Mucosa of descending colon (tissue), 3 donors: ENCODE measurements around the gene WDR54. TPM values are rescaled to one million over a fixed set of nuclear protein-coding genes. Genes with fewer than 3 reads are reported as not detected.

Experiments
- ATAC-seq: fragments of 200-7000 bp; cut with Tn5 transposase; one replicate; pipeline ENCODE4 v1.9.1; 2020; ENCODE audit warnings: mild to moderate bottlenecking, moderate library complexity
- DNase-seq, 3 donors: peaks; one replicate each; pipeline ENCODE4 v3.0.0-alpha.2; 2020
- H3K36me3 ChIP-seq: fragments of 200-600 bp; one replicate; pipeline ENCODE4 v1.8.0; 2021; ENCODE audit warnings: low read depth, mild to moderate bottlenecking
- H3K4me1 ChIP-seq: fragments of 200-600 bp; one replicate; pipeline ENCODE4 v1.8.0; 2021; ENCODE audit warnings: low read depth, mild to moderate bottlenecking
- H3K4me3 ChIP-seq: fragments of 200-600 bp; one replicate; pipeline ENCODE4 v1.8.0; 2021; ENCODE audit warnings: mild to moderate bottlenecking
- H3K9me3 ChIP-seq: fragments of 200-600 bp; one replicate; pipeline ENCODE4 v1.8.0; 2021; ENCODE audit warnings: mild to moderate bottlenecking
- intact Hi-C, 2 donors: fragments of 100-400 bp; cut with DNase I in 1 of 2; cut with micrococcal nuclease in 1 of 2; formaldehyde crosslinking; loops; one replicate each; pipeline versions ENCODE4 v1.11.0 to v1.11.1; 2022; cut with DNase I, micrococcal nuclease
- total RNA-seq, 3 donors: library from RNA; stranded (reverse); fragmentation: NEBNext Ultra II Directional in 2 of 3; extraction: Animal tissue kit (Norgen Biotek cat#: 25700) in 2 of 3; gene quantifications; one replicate each; pipeline versions ENCODE4 v1.2.1 to v1.2.4, GENCODE V29; 2021 to 2023
- TF ChIP-seq, protein P1 (sequence below): fragments of 200-600 bp; IDR thresholded peaks from one replicate; pipeline ENCODE4 v1.8.0; 2022; ENCODE audit warnings: antibody characterized with exemption, mild to moderate bottlenecking
- donor health status: DM: no; HTN: no; CAD: no; lungs with moderate emphysema.
- donor health status: DM: no; HTN: no; CAD: no.
- donor health status: DM: no; HTN: yes; CAD: no.

The WDR54 gene
- total RNA-seq, 3 donors from 2014 or later: 4.0 to 4.8 (median 4.5) TPM

DNA sequence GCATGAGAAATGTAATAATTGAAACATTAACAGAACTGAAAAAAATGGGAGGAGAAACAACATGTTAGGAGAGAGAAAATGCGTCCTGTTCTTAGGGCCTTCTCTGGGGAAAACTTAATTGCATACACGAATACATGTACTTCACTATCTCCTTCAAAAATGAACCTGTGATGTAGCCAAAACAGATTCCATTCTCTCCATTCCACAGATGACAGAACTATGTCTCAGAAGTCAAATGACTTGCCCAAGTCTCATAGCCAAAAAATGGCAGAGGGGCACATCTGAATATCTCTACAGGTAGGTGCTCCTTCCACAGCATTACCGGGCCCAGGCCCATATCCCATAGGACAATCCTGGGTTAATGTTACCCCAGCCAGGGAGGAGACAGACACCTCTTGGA is 37.5 kb upstream of the WDR54 start:
- intact Hi-C loops: no loop called here

GRCh38 chr2:74385396-74385795 is 36.1 kb upstream of the WDR54 start:
- no peak overlapping the region for H3K4me3 ChIP-seq
- no peak for ATAC-seq
- TF ChIP-seq, protein P1, sequence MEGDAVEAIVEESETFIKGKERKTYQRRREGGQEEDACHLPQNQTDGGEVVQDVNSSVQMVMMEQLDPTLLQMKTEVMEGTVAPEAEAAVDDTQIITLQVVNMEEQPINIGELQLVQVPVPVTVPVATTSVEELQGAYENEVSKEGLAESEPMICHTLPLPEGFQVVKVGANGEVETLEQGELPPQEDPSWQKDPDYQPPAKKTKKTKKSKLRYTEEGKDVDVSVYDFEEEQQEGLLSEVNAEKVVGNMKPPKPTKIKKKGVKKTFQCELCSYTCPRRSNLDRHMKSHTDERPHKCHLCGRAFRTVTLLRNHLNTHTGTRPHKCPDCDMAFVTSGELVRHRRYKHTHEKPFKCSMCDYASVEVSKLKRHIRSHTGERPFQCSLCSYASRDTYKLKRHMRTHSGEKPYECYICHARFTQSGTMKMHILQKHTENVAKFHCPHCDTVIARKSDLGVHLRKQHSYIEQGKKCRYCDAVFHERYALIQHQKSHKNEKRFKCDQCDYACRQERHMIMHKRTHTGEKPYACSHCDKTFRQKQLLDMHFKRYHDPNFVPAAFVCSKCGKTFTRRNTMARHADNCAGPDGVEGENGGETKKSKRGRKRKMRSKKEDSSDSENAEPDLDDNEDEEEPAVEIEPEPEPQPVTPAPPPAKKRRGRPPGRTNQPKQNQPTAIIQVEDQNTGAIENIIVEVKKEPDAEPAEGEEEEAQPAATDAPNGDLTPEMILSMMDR: no peak
- H3K36me3 ChIP-seq: no peaks in the 10 kb centered on the region
- peaks cover 13% of the 10 kb centered on the region for H3K4me1 ChIP-seq
- DNase-seq: no peak
- intact Hi-C loops: no loop called here
- no peaks in the 10 kb centered on the region for H3K9me3 ChIP-seq

More for the DNA sequence above, 37.5 kb upstream of the WDR54 start:
- Histone ChIP-seq H3K4me1 (peaks cover 14% of the 10 kb centered on the region), H3K9me3 (no peaks in the 10 kb centered on the region), H3K36me3 (no peaks in the 10 kb centered on the region), H3K4me3 (no peak overlapping the region)
- TF ChIP-seq, protein P1: no peak
- DNase-seq: no peak
- no peak for ATAC-seq

DNA sequence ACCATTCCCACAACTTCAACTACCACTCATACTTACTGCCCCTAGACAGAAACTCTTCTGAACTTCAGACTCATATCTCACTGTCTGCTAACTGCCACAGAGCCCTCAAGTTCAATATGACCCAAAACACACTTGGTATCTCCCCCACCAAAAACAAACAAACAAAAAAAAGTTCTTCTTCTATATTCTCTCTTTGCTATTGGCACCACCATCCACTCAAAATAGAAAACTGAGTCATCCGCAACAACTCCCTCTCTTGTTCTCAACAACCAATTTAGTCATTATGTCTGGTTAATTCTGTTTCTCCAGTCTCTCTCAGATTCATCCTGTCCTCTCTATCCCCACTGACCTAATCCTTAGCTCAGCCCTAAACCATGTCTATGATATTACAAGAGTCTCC is 34.2 kb upstream of the WDR54 start:
- no peaks in the 10 kb centered on the region for H3K36me3 ChIP-seq

DNA sequence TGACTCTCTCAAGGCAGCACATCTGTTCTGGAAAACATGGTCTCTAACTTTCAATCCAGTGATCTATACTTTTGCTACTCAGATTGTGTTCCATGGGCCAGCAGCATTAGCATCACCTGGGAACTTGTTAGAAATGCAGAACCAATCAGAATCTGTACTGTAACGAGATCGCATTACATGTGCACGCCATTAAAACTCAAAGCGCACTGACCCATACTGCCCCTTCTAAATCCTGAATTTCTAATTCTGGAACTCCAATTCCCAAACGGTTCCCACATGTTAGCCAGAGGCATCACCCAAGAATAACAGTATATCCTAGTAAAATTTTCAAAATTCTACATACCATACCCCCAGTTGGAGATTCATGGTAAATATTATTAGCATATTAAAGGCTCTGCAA is 30.9 kb upstream of the WDR54 start:
- no peak for ATAC-seq
- no peak for DNase-seq
- H3K4me1 ChIP-seq: peaks cover 10% of the 10 kb centered on the region
- intact Hi-C loops: loop anchor here in 1 of 2 donors (10.0 kb wide), 1 partner anchor 56 kb away; no protein-coding TSS in a partner anchor
- H3K4me3 ChIP-seq: no peak overlapping the region
- no peaks in the 10 kb centered on the region for H3K9me3 ChIP-seq
- TF ChIP-seq, protein P1: no peak
- H3K36me3 ChIP-seq: no peaks in the 10 kb centered on the region

More for the DNA sequence above, 34.2 kb upstream of the WDR54 start:
- TF ChIP-seq, protein P1: no peak
- no peak overlapping the region for H3K4me3 ChIP-seq
- H3K9me3 ChIP-seq: no peaks in the 10 kb centered on the region
- intact Hi-C loops: no loop called here
- peaks cover 14% of the 10 kb centered on the region for H3K4me1 ChIP-seq
- ATAC-seq (no peak), DNase-seq (no peak)

- ATAC-seq: peak; percentile 38
- peak overlapping the region; percentile 93 for H3K4me3 ChIP-seq
- peaks cover 10% of the 10 kb centered on the region for H3K4me1 ChIP-seq
- H3K36me3 ChIP-seq: no peaks in the 10 kb centered on the region
- TF ChIP-seq, protein P1: no peak
- DNase-seq: no peak
- no peaks in the 10 kb centered on the region for H3K9me3 ChIP-seq
- intact Hi-C loops: loop anchor here in 1 of 2 donors (10.0 kb wide), 1 partner anchor 56 kb away; no protein-coding TSS in a partner anchor
Measured at GRCh38 chr2:74391209-74391579, 30.3 kb upstream of the WDR54 start.
